GM19452 (cell line): ENCODE results near the gene SLC37A2.
"Not testable (repeated sequence)": the region's sequence is repeated elsewhere in the genome, so short reads cannot be mapped to it uniquely, and the experiment has no call there.

Source experiments
- ATAC-seq: cut with Tn5 transposase; IDR thresholded peaks from one replicate; pipeline ENCODE4 v1.9.1; 2021; ENCODE audit not compliant: unreplicated experiment

Gene SLC37A2

GRCh38 chr11:125062931-125063428 is at the start of gene SLC37A2:
TSS of gene SLC37A2 (plus strand) at chr11:125063305. CDS start at chr11:125063368, 63 bp downstream.
- peak; percentile 93 for ATAC-seq

- ATAC-seq, result no peak
Observed at GRCh38 chr11:125016413-125016812, 46.7 kb upstream of the SLC37A2 start.

DNA sequence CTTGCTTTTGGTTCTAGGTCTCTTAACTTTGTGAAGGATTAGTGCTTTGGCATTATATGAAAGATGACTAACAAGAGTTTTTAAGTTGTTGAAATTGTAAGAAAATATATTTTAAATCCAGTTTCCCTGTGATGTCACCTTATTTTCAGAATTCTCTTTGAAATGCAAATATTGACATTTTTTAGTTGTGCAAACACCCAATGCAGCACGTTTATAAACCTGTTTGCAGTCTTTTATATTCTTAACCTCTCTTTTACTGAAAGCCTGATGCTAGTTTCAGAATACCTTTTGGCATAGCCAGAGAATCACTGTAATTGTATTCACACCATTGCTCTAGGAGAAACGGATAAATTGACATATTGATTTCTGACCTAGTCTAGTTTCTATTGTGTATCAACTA is 42.8 kb upstream of the SLC37A2 start:
- no peak for ATAC-seq

GRCh38 chr11:125022551-125022950 is 40.6 kb upstream of the SLC37A2 start:
- no peak for ATAC-seq

- no peak for ATAC-seq
Observed at GRCh38 chr11:125025968-125026367, 37.1 kb upstream of the SLC37A2 start.

- not testable (repeated sequence) for ATAC-seq
Observed at GRCh38 chr11:125029431-125029830, 33.7 kb upstream of the SLC37A2 start.

DNA sequence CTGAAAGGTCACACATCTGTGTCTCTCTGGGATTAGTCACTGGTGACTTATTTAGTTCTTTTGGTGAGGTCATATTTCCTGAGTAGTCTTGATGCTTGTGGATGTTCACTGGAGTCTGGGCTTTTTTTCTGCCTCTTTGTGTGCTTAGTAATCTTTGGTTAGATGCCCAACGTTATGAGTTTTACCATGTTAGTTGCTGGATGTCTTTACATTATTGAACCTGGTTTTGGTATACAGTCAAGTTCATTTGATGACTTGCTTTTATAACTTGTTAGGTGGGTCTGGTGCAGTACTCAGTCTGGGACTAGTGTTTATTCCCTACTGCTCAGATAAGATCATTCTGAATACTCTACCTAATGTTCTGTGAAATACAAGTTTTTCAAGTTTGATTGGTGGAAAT is 26.2 kb upstream of the SLC37A2 start:
- no peak for ATAC-seq

- no peak for ATAC-seq
Observed at GRCh38 chr11:125049164-125049792, 13.8 kb upstream of the SLC37A2 start.

DNA sequence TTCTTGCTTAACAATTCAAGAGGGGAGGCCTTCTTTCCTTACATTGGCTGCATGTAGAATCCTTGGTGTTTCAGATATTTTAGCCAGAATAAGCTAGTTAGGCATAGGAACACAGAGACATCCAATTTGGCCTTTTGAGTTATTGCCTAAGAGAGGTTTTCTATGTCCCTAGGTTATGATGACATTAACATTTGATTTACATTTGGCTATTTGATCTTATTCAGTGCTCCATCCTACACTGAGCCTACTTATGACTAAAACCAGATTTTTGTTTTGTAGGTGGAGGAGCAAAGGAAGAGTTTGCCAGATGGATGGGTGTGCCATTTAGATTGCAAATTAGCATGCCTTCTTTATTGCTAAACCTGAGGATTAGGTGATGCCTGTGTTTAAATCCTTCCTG is 11.1 kb upstream of the SLC37A2 start:
- no peak for ATAC-seq

DNA sequence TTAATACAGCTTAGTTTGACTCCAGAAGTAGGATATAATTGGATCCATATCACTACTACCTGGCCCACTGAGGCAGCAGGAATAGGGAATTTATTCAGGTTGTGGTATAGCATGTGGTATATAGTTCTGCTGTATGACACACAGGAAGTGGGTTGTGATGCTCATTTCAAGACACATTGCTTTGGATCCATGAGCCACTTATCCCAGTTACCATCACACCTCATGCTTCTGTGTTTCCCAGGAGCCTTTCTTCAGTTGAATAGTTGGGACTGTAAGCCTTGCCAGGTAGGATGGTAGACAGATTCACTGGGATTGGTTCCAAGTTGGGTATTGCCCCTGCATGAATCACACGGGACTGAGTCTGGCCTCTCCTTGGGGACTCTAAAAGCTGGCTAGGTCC is 9.9 kb upstream of the SLC37A2 start:
- no peak for ATAC-seq

DNA sequence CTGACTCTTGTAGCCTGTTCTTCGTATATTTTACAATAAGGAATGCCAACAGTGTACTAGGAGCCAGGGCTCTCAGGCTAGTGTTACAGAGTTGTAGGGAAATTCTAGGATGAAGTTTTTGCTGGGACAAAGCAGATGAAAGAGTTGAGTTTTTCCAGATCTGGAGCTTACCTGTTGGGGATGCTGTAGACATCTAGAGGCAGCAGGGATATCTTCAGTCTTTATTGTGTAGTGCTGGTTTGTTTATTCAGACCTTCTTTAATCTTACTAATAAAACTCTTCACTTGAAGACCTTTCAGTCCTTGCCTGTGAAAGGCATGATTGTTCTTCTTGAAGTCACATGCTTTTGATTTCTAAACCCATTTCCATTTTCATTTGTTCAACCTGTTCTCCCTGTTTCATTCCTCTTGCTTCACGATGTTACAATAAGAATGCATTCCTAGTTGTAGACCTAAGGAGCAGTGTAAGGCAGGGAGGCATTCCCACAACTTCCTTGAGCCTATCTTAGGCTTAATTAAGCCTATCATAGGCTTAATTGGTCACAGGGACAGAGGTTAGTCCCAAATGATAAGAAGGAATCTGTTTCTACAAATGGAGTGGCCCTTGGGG is 7.9 kb upstream of the SLC37A2 start:
- no peak for ATAC-seq

DNA sequence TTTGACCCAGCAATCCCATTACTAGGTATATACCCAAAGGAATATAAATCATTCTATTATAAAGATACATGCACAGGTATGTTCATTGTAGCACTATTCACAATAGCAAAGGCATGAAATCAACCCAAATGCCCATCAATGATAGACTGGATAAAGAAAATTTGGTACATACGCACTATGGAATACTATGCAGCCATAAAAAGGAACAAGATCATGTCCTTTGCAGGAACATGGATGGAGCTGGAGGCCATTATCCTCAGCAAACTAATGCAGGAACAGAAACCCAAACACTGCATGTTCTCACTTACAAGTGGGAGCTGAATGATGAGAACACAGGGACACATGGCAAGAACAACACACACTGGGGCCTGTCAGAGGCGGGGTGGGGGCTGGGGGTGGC is 7.0 kb upstream of the SLC37A2 start:
- not testable (repeated sequence) for ATAC-seq

GRCh38 chr11:125056931-125057692 is 6.0 kb upstream of the SLC37A2 start:
- no peak for ATAC-seq

GRCh38 chr11:125057693-125058016 is 5.5 kb upstream of the SLC37A2 start:
- no peak for ATAC-seq

- ATAC-seq, result no peak
Observed at GRCh38 chr11:125061281-125061680, 1.8 kb upstream of the SLC37A2 start.

DNA sequence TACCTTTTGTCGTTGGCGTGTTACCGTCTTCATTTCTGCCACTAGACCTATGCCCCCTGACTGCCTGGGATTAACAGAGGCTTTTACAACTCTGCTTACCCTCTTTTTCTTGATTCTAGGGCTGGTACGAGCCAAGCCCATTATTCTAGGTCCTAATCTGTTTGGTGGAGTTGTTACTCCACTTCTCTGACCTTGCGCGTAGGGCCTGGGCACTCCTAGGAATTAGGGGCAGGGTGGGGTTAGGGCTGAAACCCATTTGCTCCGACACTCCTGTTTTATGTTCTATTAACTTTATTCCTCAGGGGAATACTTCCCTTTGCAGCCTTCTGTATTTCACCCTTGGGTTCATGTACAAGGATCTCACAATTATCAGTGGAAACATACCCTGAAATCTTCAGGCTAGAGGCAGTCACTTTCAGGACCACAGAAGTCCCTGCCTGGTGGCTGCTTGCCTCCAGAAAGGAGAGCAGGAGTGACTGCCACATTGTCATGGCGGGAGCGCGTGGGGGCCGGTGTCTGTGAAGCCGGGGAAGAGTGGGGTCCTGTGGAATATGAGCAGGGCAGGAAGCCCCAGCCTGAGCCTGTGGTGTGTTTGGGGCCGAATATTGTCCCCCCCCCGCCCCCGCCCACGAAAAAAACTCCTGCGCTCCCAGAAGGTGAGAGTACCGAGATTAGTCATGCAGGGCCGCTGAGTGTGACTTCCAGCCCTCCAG is 731 bp upstream of the SLC37A2 start:
- ATAC-seq, result no peak

GRCh38 chr11:125063429-125064043 is 431 bp downstream of the SLC37A2 start:
- peak; percentile 17 for ATAC-seq

DNA sequence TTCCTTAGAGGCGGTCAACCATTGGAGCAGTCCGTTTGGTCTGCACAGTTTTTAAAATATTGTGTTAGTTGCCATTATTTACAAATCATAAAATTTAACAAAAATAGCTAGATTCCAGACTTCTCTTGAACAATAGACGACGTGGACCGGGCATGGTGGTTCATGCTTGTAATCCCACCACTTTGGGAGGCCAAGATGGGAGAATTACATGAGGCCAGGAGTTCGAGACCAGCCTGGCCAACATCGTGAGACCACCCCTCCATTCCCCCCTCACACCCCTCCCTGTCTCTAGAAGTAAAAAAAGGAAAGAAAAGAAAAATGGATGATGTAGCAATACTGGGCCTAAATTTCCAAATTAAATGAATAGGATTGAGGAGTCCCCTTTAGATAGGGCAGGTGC is 965 bp downstream of the SLC37A2 start:
- ATAC-seq, result no peak

DNA sequence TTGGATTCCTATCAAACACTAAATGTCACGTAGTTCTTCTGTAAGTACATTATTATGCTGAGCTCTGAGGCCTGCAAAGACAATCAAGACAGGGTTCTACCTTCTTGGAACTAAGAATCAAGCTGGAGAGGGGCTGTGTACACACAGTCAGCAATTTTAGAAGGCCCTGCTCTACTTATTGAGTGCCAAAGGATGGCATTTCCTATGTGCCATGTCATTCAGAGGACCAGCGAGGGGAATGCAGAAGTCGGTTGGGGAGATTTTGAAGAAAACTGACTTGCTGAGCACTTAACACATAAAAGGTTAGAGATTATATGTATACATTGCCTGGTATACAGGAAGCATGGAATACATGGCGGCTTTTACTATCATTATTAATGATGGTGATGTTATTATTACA is 5.3 kb downstream of the SLC37A2 start:
- ATAC-seq, result no peak

DNA sequence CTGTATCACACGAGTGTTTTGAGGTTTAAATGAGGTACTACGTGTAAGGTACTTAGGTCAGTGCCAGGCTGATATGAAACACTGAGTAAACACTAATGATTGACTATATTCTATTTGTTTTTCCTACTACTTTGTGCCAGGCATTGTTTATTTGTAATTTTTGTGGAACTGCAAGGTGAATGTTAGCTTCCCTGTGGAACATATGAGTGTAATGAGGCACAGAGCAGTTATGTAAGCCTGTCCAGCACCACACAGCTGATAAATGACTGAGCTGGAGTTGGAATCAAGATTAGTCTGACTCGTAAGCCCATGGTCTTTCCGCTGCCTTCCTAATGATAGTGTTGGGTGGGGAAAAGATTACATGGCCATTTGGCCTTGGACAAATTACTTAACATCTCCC is 5.9 kb downstream of the SLC37A2 start:
- no peak for ATAC-seq

- ATAC-seq, result no peak
Observed at GRCh38 chr11:125069796-125070195, 6.7 kb downstream of the SLC37A2 start.
